K562 (cell line): ENCODE measurements around the gene NOP10. TPM values are rescaled to one million over a fixed set of nuclear protein-coding genes. Genes with fewer than 3 reads are reported as not detected.

Experiments used
- CHD7 ChIP-seq: fragments of 200-600 bp; sonication (generic); IDR thresholded peaks from one replicate; pipeline ENCODE4 v1.6.1; 2012; ENCODE audit warnings: mild to moderate bottlenecking, low read depth, low read length, inconsistent platforms
- FOXJ2 ChIP-seq: fragments of 200-800 bp; sonication (Bioruptor generic); IDR thresholded peaks from 2 replicates; pipeline ENCODE4 v1.6.1; 2016; ENCODE audit warnings: missing genetic modification characterization, missing compliant biosample characterization
- GATAD2A ChIP-seq: fragments of 450-650 bp; IDR thresholded peaks from 2 replicates; pipeline ENCODE4 v1.6.1; 2017
- MAFK ChIP-seq: IDR thresholded peaks from 2 replicates; pipeline ENCODE4 v1.6.1; 2011; ENCODE audit warnings: low read length, improper control_type of control experiment
- MTA2 ChIP-seq: fragments of 450-650 bp; IDR thresholded peaks from 2 replicates; pipeline ENCODE4 v1.6.1; 2016; ENCODE audit warnings: low read depth
- NCOA1 ChIP-seq: fragments of 450-650 bp; IDR thresholded peaks from 2 replicates; pipeline ENCODE4 v1.6.1; 2016; ENCODE audit warnings: low read depth
- RB1 ChIP-seq: fragments of 450-650 bp; IDR thresholded peaks from 2 replicates; pipeline ENCODE4 v1.6.1; 2017; ENCODE audit warnings: low read depth, mild to moderate bottlenecking
- RHOXF2B ChIP-seq: fragments of 250-450 bp; sonication (Bioruptor Pico); conservative IDR thresholded peaks from 2 replicates; pipeline ENCODE4 v1.5.1; 2021
- TOE1 ChIP-seq, 2 experiments: fragments of 450-650 bp in 1 of 2; sonication (generic) in 1 of 2; formaldehyde crosslinking in 1 of 2; IDR thresholded peaks; 2 replicates each; pipeline versions ENCODE4 v1.7.1 to v1.8.0; 2016 to 2022; ENCODE audit warnings: borderline replicate concordance in 2 of 2, mild to moderate bottlenecking in 2 of 2, antibody characterized with exemption in 1 of 2, inconsistent platforms in 1 of 2, low read depth in 1 of 2, missing genetic modification reagents in 1 of 2, moderate library complexity in 1 of 2
- YY1 ChIP-seq, 3 experiments: IDR thresholded peaks; 2 replicates each; pipeline ENCODE4 v1.6.1; 2011; ENCODE audit warnings: low read length in 2 of 3, mild to moderate bottlenecking in 2 of 3, moderate library complexity in 2 of 3, borderline replicate concordance in 1 of 3, control low read depth in 1 of 3, low read depth in 1 of 3; ENCODE audit not compliant: insufficient read depth in 3 of 3, insufficient replicate concordance in 2 of 3, control insufficient read depth in 1 of 3, insufficient read length in 1 of 3; ENCODE audit errors: extremely low read depth in 1 of 3
- ZNF512 ChIP-seq: IDR thresholded peaks from 2 replicates; pipeline ENCODE4 v1.6.1; 2016; ENCODE audit warnings: missing genetic modification characterization, missing compliant biosample characterization
- polyA plus RNA-seq, 8 experiments: library from polyadenylated mRNA; depleted of rRNA in 4 of 8; stranded (reverse) in 5 of 8; unstranded in 3 of 8; fragments of >200 nt; fragmentation: Nextera tagmentation in 2 of 8; fragmentation: Illumina TruSeq in 1 of 8; extraction: Ambion mirVana in 2 of 8; extraction: Trizol in 1 of 8; gene quantifications; 2 replicates each; pipeline versions ENCODE4 v1.2.1 to v1.2.3, GENCODE V29; 2011 to 2014; ENCODE audit warnings: inconsistent platforms in 1 of 8, missing spikeins in 1 of 8
- total RNA-seq, 7 experiments: library from RNA; depleted of rRNA in 6 of 7; stranded (reverse); fragments of >200 nt in 6 of 7; fragmentation: Illumina TruSeq in 2 of 7; extraction: Trizol in 2 of 7; gene quantifications; 2 replicates each; pipeline versions ENCODE4 v1.2.1 to v1.2.3, GENCODE V29; 2011 to 2021; ENCODE audit warnings: low replicate concordance in 1 of 7
- TF ChIP-seq, protein P1 (sequence below): fragments of 250-450 bp; sonication (Bioruptor Pico); IDR thresholded peaks from 2 replicates; pipeline ENCODE4 v1.8.0; 2021; ENCODE audit warnings: mild to moderate bottlenecking, moderate library complexity

Gene NOP10
- total and polyA plus RNA-seq, 9 of the 15 experiments (the other 6 are each of a cell fraction or from before 2014, with no cell fraction given), result 250 to 1,663 (median 449) TPM

DNA sequence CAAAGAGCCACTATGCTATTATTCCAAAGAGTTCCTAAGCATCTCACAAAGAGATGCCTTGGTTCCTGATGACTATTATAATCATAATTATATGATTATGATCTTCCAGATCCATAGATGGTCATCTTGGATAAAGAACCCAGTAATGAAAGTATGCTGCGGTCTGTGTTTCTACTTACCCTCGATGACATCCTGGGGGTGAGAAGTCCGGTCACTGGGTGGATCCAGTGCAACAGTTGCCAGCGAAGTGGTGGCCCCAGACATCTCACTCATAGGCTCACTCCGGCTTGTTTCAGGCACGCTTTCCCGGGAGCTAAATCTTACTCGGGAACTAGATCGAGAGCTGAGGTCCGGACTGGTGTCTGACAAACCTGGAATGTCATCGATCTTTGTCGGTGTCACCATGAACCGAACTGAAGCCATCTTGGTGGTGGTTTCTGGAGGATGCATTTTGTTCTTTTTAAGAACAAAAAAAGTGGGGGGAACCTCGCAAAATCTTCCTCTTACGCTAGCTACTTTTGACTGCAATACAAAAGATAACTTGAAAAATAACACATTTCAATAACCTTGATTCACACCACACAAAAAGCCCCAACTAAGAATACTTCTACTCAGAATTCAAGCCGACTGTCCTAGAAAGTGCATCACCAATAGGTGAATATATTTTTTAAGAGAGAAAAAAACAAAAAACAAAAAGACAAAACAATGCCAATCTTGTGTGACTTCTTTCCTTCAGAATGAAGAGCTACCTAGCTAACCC lies 6.5 kb downstream of the NOP10 start (continued):
- TF ChIP-seq CHD7 (no peak), FOXJ2 (tag) (no peak), RHOXF2B (CRISPR knock-in tag) (peak; percentile 80; the same call in 1 of the 2 replicates), NCOA1 (no peak), MAFK (no peak), TOE1 (IDR thresholded peaks at IDR 0.05; ENCODE audit: borderline replicate concordance) (no peak), TOE1 (CRISPR knock-in tag; IDR thresholded peaks at IDR 0.05; ENCODE audit: borderline replicate concordance, low read depth) (no peak), MTA2 (no peak), RB1 (no peak), YY1 (IDR thresholded peaks at IDR 0.05; ENCODE audit: borderline replicate concordance in 1 of 3, control insufficient read depth in 1 of 3, extremely low read depth in 1 of 3, insufficient read depth in 3 of 3, insufficient read length in 1 of 3, insufficient replicate concordance in 2 of 3, low read depth in 1 of 3, low read length in 2 of 3) (peak in 1 of 3 experiments; percentile 11), ZNF512 (tag) (no peak), GATAD2A (no peak)
- TF ChIP-seq, protein P1, sequence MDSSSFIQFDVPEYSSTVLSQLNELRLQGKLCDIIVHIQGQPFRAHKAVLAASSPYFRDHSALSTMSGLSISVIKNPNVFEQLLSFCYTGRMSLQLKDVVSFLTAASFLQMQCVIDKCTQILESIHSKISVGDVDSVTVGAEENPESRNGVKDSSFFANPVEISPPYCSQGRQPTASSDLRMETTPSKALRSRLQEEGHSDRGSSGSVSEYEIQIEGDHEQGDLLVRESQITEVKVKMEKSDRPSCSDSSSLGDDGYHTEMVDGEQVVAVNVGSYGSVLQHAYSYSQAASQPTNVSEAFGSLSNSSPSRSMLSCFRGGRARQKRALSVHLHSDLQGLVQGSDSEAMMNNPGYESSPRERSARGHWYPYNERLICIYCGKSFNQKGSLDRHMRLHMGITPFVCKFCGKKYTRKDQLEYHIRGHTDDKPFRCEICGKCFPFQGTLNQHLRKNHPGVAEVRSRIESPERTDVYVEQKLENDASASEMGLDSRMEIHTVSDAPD (CRISPR knock-in tag), result no peak
